ENCODE measurements around the gene IMP3. TPM values are rescaled to one million over a fixed set of nuclear protein-coding genes. Genes with fewer than 3 reads are reported as not detected.

IMP3 gene
- total and polyA plus RNA-seq, 9 of the 15 experiments (the other 6 are each of a cell fraction or from before 2014, with no cell fraction given): 14.5 to 160 (median 74.4) TPM

GRCh38 chr15:75639709-75640482 lies at the start of gene IMP3 (continued):
- TF ChIP-seq ATF6 (CRISPR knock-in tag; IDR thresholded peaks at IDR 0.05) (peak; percentile 96; the same call in 1 of the 2 replicates), ZKSCAN3 (CRISPR knock-in tag; IDR thresholded peaks at IDR 0.05) (no peak), EHMT2 (IDR thresholded peaks at IDR 0.05) (no peak), FOXA1 (IDR thresholded peaks at IDR 0.05; ENCODE audit: borderline replicate concordance) (no peak), PKNOX1 (IDR thresholded peaks at IDR 0.05) (no peak), MYBL2 (IDR thresholded peaks at IDR 0.05; ENCODE audit: low read depth) (no peak), MYBL2 (CRISPR knock-in tag; IDR thresholded peaks at IDR 0.05; ENCODE audit: borderline replicate concordance) (no peak), ZNF224 (CRISPR knock-in tag; IDR thresholded peaks at IDR 0.05) (no peak), ZNF583 (CRISPR knock-in tag; IDR thresholded peaks at IDR 0.05) (no peak), CBX8 (IDR thresholded peaks at IDR 0.05; ENCODE audit: borderline replicate concordance, extremely low read depth, low read depth, low read length, poor library complexity, severe bottlenecking) (no peak), CXXC5 (CRISPR knock-in tag; IDR thresholded peaks at IDR 0.05) (peak; percentile 89), RBM14 (IDR thresholded peaks at IDR 0.05; ENCODE audit: borderline replicate concordance, insufficient read depth, low read depth, low read length) (no peak), ZNF277 (CRISPR knock-in tag; IDR thresholded peaks at IDR 0.05; ENCODE audit: borderline replicate concordance) (no peak), SIRT6 (IDR thresholded peaks at IDR 0.05; ENCODE audit: low read depth, low read length) (no peak), HOXB6 (CRISPR knock-in tag; IDR thresholded peaks at IDR 0.05; ENCODE audit: borderline replicate concordance) (no peak)
